NCI-H2107 (cell line): ENCODE measurements around the gene FNDC10.
"Not testable (repeated sequence)": the region's sequence is repeated elsewhere in the genome, so short reads cannot be mapped to it uniquely, and the experiment has no call there.

Source experiments
- DNase-seq: peaks from one replicate; lab custom pipeline; 2025; lab: John Stamatoyannopoulos, UW

The FNDC10 gene

DNA sequence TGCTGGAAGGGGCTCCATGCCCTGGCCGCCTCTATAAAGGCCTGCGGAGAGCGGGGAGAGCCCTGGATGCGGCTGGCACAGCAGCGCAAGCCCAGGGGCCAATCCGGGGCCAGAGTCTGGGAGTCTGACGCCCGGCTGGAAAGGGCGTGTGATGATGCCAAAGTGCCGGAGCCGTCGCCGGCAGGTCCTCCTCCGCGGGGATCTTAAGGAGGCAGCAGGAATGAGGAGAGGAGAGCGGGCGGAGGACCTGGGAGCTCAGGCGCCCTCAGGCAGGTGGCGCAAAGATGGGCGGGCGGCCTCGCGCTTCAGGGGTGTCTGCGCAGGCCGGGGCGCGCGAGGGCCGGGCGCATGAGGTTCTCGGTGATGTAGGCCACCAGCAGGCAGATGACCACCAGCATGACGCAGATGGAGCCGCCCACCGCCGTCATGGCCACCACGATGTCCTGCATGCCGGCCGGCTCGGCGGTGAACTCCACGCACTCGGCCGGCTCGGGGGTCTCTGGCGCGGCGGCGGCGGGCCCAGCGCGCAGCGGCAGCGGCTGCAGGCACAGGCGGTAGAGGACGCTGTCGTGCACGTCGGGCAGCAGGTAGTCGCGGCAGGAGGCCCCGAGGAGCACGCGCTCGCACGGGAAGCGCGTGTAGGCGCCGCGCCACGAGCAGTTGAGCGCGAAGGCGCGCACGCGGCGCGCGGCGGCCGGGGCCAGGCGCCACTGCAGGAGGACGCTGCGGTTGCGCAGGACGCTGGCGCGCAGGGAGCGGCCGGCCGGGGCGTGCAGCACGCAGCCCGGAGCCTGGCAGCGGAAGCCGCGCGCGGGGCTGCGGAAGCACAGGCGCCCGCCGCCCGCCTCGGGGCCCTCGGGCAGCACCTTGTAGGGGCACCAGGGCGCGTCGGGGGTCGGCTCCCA is 653 bp downstream of the FNDC10 start:
- no peak for DNase-seq

DNA sequence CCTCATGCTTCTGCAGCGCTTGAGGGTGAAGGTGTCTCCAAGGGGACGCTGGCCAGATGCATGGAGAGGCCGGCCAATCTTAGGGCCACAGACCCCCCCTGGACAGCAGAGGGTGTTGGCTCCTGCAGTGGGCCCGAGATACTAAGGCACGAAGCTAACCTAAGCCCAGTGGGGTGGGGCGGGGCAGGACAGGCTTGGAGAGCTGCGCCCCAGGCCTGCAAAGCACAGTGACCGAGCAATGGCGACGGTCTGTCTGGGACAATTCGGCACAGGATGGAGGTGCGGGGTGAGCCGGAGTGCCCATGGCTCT is 1.3 kb downstream of the FNDC10 start:
- DNase-seq, result no peak

GRCh38 chr1:1598051-1598719 is 1.8 kb downstream of the FNDC10 start:
- DNase-seq, result no peak

- no peak for DNase-seq
Observed at GRCh38 chr1:1597275-1597930, 2.5 kb downstream of the FNDC10 start.

GRCh38 chr1:1596493-1597274 is 3.3 kb downstream of the FNDC10 start:
- no peak for DNase-seq

- not testable (repeated sequence) for DNase-seq
Observed at GRCh38 chr1:1595341-1595740, 4.6 kb downstream of the FNDC10 start.

GRCh38 chr1:1594602-1595260 is 5.2 kb downstream of the FNDC10 start:
- DNase-seq, result no peak

- DNase-seq, result no peak
Observed at GRCh38 chr1:1593834-1594601, 5.9 kb downstream of the FNDC10 start.

DNA sequence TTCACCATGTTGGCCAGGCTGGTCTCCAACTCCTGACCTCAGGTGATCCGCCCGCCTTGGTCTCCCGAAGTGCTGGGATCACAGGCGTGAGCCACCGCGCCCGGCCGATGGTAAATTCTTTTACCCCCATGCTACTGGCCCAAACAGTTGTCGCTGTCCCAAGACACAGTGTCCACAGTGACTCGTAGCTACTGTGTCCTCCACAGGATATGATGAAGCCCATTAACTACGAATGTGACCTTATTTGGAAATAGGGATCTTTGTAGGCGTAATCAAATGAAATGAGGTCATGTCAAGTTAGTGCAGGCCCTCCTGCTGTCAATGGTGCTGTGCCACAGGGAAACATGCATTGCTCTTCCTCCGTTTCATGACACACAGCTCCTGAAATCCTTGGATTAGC is 8.5 kb downstream of the FNDC10 start:
- DNase-seq, result no peak

DNA sequence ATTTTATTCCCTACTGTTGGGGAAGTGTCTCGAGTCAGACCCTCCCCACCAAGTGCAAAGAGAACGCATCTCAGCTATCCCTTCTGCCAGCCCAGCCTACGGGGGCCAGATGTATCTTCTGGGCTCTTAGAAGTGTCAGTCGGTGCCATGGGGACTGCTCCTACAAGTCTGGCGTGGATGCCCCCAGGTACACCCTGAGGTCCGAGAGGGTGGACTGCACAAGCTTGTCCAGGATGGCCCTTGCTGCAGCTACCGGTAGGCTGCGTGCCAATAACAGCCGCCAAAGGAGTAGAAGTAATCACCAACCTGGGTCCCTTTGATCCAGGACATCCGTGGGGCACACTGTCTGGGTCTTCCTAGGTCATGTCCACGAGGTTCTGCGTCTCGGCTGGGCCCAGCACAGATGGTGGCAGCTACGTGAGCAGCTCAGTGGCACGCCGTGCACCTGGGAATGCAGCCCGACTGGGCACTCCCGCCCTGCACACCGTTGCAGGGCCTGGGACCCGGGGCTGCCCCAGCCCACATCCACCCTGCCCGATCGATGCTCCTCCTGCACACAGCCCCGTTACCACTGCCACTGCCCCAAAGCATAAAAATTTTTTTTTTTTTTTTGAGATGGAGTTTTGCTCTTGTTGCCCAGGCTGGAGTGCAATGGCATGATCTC is 16.5 kb downstream of the FNDC10 start:
- no peak for DNase-seq

DNA sequence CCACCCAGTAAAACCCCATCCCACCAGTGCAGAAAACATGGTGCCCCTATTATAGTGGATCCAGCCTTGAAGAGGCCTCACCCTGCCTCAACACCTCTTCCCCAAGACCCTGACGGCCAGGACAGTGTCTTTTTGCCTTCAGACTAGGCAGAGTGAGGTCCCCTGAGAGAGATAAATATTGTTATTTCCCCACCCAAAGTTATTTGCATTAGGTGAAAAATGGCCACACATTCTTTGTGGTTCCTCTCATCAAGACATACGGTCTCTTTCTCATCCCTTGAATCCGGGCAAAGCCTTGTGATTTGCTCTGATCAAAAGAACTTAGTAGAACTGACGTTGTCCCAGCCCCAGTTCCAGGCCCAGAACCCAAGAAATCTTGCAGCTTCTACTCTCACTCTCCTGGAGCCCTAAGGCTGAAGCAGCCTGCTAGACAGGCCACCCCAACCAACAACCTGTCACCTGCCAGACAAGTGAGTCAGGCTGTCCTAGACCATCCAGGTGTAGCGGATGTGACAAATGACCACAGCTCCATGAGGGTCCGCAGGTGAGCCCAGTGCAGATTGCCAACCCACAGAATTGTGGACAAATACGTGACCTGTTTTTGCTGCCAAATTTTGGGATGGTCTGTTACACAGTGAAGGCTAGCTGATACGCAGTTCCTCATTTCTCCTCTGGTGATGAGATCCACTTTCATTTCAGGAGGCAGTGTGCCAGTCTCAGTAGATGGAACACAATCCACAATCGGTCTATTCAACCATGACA is 17.2 kb downstream of the FNDC10 start:
- DNase-seq, result no peak

DNA sequence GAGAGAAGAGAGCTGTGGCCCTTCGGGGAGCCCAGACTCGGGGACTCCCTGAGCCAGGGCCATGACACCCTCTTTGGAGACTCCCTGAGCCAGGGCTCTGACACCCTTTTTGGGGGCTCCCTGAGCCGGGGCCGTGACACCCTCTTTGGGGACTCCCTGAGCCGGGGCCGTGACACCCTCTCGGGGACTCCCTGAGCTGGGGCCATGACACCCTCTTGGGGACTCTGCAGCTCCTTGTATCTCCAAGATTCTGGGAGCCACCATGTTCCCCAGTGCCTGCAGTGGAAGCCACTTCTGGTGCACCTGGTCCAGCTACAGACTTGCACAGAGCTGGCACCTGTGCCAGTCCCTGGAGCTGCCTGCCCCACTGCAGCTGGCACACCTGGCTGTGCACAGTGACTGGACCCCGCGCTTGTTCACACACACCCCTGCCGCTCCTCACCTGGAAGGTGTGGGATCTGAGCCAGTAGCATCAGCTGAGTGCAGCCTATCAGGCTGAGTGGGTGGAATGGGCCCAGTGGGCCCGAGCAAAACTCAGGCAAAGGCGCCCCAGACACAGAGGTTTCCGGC is 21.5 kb downstream of the FNDC10 start:
- DNase-seq, result no peak

GRCh38 chr1:1577367-1578011 is 22.4 kb downstream of the FNDC10 start:
- DNase-seq, result no peak

DNA sequence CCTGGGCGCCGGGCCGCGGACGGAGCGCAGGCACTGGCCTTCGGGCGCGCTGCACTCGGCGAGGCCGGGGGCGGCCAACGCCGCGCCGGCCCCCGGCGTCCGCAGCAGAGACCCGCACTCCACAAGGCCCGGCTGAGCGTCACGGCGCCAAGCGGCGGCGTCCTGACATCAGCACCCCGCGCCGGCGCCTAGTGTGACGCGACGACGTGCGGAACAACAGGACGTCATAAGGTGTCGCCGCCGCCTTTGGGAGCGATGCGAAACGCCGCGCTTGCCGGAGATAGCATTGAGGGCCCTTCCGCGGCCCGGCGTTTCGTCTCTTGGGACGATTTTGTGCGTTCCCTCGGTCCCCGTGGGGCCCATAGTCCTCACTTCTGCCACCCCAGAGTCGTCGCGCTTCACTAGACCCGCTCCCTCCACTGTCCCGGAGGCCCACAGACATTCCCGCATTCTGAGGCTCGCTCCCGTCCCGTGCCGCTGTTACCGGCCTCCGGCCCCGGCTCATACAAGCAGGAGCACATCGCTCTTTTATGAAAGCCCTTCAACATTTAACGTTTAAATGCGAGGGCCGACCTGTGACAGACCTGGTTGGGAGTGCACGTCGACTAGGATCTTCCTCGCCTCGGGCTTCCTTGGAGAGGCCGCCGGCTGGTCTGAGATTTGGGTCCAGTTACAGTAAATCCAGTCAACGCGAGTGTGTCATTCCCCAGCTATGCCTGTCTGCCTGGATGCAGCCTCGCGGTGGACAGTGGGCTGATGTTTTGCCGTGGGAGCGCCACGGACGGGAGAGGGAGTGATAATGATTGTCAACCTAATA is 25.0 kb downstream of the FNDC10 start, which contains the start of gene SSU72:
Gene SSU72 (minus strand): TSS at position 143 of the 817 bp plus-strand sequence. CDS start 306 bp downstream, outside the sequence.
- DNase-seq, result peak; percentile 6

- no peak for DNase-seq
Observed at GRCh38 chr1:1573843-1574720, 25.9 kb downstream of the FNDC10 start.

DNA sequence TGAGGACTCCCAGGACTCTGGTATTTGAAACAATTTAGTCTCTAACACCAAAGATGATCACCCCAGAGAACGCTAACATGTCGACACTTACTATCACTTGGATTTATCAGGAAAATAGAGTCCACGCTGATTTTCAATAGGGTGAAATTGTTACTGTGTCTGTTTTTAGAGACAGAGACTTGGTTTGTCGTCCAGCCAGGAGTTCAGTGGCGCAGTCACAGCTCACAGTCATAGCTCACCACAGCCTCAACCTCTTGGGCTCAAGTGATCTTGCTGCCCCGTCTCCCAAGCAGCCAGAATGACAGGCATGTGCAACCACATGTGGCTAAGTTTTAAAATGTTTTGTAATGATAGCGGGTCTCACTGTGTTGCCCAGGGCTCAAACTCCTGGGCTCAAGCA is 30.6 kb downstream of the FNDC10 start:
- DNase-seq, result no peak

DNA sequence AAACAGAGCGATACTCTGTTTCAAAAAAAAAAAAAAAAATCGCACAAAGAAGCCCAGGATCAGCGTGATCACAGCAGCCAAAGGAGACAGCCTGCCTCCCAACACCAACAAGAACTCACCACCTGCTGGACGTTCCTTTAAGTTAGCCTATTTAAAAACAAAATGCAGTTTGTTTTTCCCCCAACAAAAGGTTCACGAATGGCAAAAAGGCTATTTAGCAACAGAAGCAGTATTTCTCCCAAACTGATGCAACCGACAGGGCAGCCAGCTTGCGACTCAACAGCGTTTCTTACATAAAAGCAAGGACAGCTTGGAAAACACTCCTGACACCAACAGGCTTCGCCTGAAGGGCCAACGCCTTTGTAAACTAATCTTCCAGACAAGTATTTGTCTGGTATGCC is 32.0 kb downstream of the FNDC10 start:
- no peak for DNase-seq
